Transverse colon (tissue), 4 donors: Measurements from ENCODE around the gene ACSL1. TPM values are rescaled to one million over a fixed set of nuclear protein-coding genes. Genes with fewer than 3 reads are reported as not detected.
A peak's percentile ranks its signal among the peaks of the same experiment; 100 is the strongest.
"Not testable (repeated sequence)": the region's sequence is repeated elsewhere in the genome, so short reads cannot be mapped to it uniquely, and the experiment has no call there.

Experiments
- DNase-seq: peaks from one replicate; pipeline ENCODE4 v3.0.0-alpha.2; 2019
- H3K27ac ChIP-seq, 4 donors: fragments of 200-600 bp; sonication (generic); 2 replicates each; pipeline ENCODE4 v1.5.1; 2016 to 2018; ENCODE audit warnings: inconsistent platforms in 4 of 4
- H3K27me3 ChIP-seq: fragments of 200-600 bp; sonication (generic); 2 replicates; pipeline ENCODE4 v1.5.1; 2017; ENCODE audit warnings: inconsistent platforms
- H3K36me3 ChIP-seq, 4 donors: fragments of 200-600 bp; sonication (generic); 2 replicates each; pipeline ENCODE4 v1.5.1; 2017 to 2019; ENCODE audit warnings: inconsistent platforms in 4 of 4
- H3K4me1 ChIP-seq, 4 donors: fragments of 200-600 bp; sonication (generic); 2 replicates each; pipeline ENCODE4 v1.5.1; 2017 to 2020; ENCODE audit warnings: inconsistent platforms in 4 of 4
- H3K4me3 ChIP-seq, 4 donors: fragments of 200-600 bp; sonication (generic); 1 replicate in 1 of 4; 2 replicates in 3 of 4; pipeline versions ENCODE4 v1.5.1 to v1.6.1; 2017 to 2019; ENCODE audit warnings: inconsistent platforms in 4 of 4
- H3K9me3 ChIP-seq, 2 donors: fragments of 200-600 bp; sonication (generic); 2 replicates each; pipeline ENCODE4 v1.5.1; 2017 to 2019; ENCODE audit warnings: inconsistent platforms in 2 of 2
- EP300 ChIP-seq: sonication (generic); formaldehyde crosslinking; IDR thresholded peaks from one replicate; pipeline ENCODE4 v1.6.1; 2017; ENCODE audit warnings: antibody characterized with exemption, low read depth
- POLR2A ChIP-seq: fragments of 450-650 bp; IDR thresholded peaks from one replicate; pipeline ENCODE4 v1.6.1; 2016; ENCODE audit warnings: antibody characterized with exemption, mild to moderate bottlenecking, moderate library complexity
- POLR2AphosphoS5 ChIP-seq, 3 donors: sonication (generic); formaldehyde crosslinking; IDR thresholded peaks; one replicate each; pipeline ENCODE4 v1.6.1; 2016; ENCODE audit warnings: antibody characterized with exemption in 3 of 3
- WGBS, 2 donors: methylation state at CpG; one replicate each; pipeline ENCODE4 v1.1.5; 2018; ENCODE audit warnings: low coverage in 1 of 2; 5-methylcytosine and 5-hydroxymethylcytosine counted together
- in situ Hi-C, 4 donors: fragments of 200-750 bp; cut with MboI; loops; one replicate each; pipeline versions ENCODE4 v1.15.0 to v1.15.1; 2017; ENCODE audit warnings: low sequenced_read_pairs in 3 of 4, low pct_ligation_motif_present in 1 of 4, low pct_unique_long_range_greater_than_20kb in 1 of 4
- intact Hi-C: fragments of 100-400 bp; cut with DNase I; formaldehyde crosslinking; loops from one replicate; pipeline ENCODE4 v1.15.1; 2023; ENCODE audit warnings: low total_unique reads
- total RNA-seq, 4 donors: library from RNA; depleted of rRNA; stranded (reverse); fragments of >200 nt; gene quantifications; one replicate each; pipeline ENCODE4 v1.1.0, GENCODE V29; 2016
- TF ChIP-seq, protein P1 (sequence below), 5 experiments: fragments of 200-600 bp in 3 of 5; fragments of 450-650 bp in 2 of 5; sonication (generic) in 3 of 5; IDR thresholded peaks; 1 replicate in 2 of 5; 2 replicates in 3 of 5; pipeline ENCODE4 v1.5.1; 2016 to 2017; ENCODE audit warnings: antibody characterized with exemption in 5 of 5, inconsistent platforms in 3 of 5, mild to moderate bottlenecking in 2 of 5, moderate library complexity in 1 of 5

Gene ACSL1
- total RNA-seq, 4 donors from 2014 or later, result 20.6 to 50.0 (median 40.0) TPM

DNA sequence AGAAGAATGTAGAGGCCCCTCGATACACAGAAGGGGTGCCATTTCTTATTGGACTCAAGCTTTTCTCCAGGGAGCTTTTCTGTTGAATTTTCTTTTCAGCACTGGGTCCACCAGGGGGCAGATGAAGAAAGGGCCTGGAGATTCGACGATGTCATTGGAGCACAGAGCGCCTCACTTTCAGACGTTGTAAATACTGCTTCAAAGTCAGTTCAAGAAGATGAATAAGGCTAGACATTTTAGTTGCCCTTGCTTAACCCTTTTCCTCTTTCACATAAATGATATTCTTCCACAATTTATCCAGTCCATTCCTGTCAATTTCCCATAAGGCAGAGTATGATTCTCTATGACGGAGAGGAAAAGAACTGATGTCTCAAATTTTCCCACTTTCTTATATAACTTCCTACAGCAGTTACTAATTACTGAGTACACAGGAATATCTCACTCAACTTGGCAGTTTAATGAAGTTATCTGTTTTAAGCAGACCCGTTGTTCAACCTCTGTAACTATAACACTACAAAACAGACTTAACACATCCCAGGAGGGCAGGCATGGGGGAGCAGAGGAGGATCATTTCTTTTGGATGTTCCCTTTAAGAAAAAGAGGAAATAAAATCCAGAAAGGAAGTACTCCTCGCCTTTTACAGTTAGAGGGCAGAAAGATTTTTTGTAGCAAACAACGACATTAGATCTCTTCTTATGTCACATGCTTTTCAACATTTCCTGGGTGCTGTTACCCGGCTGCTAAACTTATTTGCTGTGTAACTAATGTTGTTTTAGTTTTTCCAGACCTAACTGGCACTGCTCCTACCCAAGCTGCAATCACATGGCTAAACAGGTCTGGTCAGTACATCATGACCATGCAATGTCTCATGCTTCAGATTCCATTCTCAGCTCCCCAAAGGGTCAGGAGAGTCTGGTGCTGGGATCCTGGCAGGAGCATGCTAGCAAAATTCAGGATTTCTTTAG is 79.7 kb downstream of the ACSL1 start:
- TF ChIP-seq POLR2AphosphoS5 (IDR thresholded peaks at IDR 0.05) (peak in 2 of 3 donors; percentile 12 to 40), EP300 (no peak)
- TF ChIP-seq, protein P1, sequence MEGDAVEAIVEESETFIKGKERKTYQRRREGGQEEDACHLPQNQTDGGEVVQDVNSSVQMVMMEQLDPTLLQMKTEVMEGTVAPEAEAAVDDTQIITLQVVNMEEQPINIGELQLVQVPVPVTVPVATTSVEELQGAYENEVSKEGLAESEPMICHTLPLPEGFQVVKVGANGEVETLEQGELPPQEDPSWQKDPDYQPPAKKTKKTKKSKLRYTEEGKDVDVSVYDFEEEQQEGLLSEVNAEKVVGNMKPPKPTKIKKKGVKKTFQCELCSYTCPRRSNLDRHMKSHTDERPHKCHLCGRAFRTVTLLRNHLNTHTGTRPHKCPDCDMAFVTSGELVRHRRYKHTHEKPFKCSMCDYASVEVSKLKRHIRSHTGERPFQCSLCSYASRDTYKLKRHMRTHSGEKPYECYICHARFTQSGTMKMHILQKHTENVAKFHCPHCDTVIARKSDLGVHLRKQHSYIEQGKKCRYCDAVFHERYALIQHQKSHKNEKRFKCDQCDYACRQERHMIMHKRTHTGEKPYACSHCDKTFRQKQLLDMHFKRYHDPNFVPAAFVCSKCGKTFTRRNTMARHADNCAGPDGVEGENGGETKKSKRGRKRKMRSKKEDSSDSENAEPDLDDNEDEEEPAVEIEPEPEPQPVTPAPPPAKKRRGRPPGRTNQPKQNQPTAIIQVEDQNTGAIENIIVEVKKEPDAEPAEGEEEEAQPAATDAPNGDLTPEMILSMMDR (IDR thresholded peaks at IDR 0.05), result peak; percentile 73 to 82 (median 78)
- 6 to 13% methylated on average over 8 to 10 of the region's 10 CpGs for WGBS, 2 donors
- H3K4me3 ChIP-seq, result no peak overlapping the region
- intact Hi-C loops (loop anchor here (5.0 to 10.0 kb wide), 2 partner anchors 236 to 389 kb away; no protein-coding TSS in a partner anchor), in situ Hi-C loops (loop anchor here in 2 of 4 donors (10.0 to 25.0 kb wide), 2 partner anchors 241 to 259 kb away; no protein-coding TSS in a partner anchor)
- H3K36me3 ChIP-seq, result no peaks in the 10 kb centered on the region
- peak overlapping the region; percentile 64 to 81 (median 76) for H3K27ac ChIP-seq
- H3K27me3 ChIP-seq, result no peaks in the 10 kb centered on the region
- peaks cover 15 to 35% (median 22%) of the 10 kb centered on the region in 4 donors for H3K4me1 ChIP-seq
- H3K9me3 ChIP-seq, result no peaks in the 10 kb centered on the region
- DNase-seq, result peak; percentile 78

DNA sequence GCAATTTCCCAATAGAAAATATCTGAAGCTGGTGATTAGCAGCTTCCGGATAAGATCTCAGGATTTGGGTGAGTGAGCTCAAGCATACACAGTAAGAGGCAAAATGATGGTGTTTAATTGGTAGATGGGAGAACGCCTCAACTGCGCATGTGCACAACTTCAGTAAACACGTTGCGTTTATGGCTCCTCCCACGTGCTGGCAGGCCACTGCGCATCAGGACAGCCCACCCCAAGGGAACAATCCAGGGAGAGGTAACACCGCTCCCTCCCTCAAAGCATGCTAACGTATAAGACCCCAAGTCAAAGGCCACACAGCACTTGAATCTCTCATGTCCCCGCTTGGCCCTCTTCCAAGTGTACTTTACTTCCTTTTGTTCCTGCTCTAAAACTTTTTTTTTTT is 81.5 kb downstream of the ACSL1 start:
- no peak for TF ChIP-seq POLR2A
- Histone ChIP-seq H3K4me3 (no peak overlapping the region), H3K36me3 (no peaks in the 10 kb centered on the region), H3K27me3 (no peaks in the 10 kb centered on the region), H3K4me1 (peaks cover 15 to 35% (median 22%) of the 10 kb centered on the region in 4 donors), H3K9me3 (no peaks in the 10 kb centered on the region), H3K27ac (no peak overlapping the region)
- DNase-seq, result no peak
- intact Hi-C loops (loop anchor here (10.0 kb wide), 1 partner anchor 391 kb away; no protein-coding TSS in a partner anchor), in situ Hi-C loops (loop anchor here in 2 of 4 donors (10.0 to 25.0 kb wide), 2 partner anchors 243 to 261 kb away; no protein-coding TSS in a partner anchor)
- WGBS, 2 donors, result 88 to 100% methylated on average over 1 to 10 of the region's 10 CpGs

DNA sequence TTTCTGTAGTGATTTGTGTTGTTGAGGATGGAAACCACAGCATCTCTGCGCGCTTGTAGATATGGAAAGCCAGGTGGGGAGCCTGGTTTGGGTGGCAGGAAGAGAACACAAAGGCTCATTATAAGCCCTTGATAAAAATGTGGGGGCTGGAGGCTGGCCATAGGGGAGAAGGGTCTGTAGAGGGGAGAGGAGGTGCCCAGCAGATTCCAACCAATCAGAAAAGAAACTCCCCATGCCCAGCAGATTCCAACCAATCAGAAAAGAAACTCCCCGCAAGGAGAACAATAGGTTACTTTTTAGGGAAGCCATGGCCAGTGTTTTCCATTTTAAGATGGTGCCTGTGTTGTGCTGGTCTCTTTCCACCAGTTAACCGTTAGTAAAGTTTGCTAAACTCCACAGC is 82.1 kb downstream of the ACSL1 start:
- Histone ChIP-seq H3K4me1 (peaks cover 15 to 31% (median 22%) of the 10 kb centered on the region in 4 donors), H3K9me3 (no peaks in the 10 kb centered on the region), H3K36me3 (no peaks in the 10 kb centered on the region), H3K27me3 (no peaks in the 10 kb centered on the region), H3K4me3 (no peak overlapping the region), H3K27ac (no peak overlapping the region)
- DNase-seq, result no peak
- 93 to 100% methylated on average over 4 of the region's 4 CpGs for whole genome bisulfite sequencing, 2 donors
- in situ Hi-C loops (loop anchor here in 2 of 4 donors (10.0 to 25.0 kb wide), 2 partner anchors 244 to 261 kb away; no protein-coding TSS in a partner anchor), intact Hi-C loops (loop anchor here (10.0 kb wide), 1 partner anchor 391 kb away; no protein-coding TSS in a partner anchor)
- TF ChIP-seq, protein P1 (IDR thresholded peaks at IDR 0.05), result no peak
- TF ChIP-seq POLR2A, result no peak
- TF ChIP-seq POLR2AphosphoS5 (IDR thresholded peaks at IDR 0.05), result no peak
- TF ChIP-seq EP300, result no peak

DNA sequence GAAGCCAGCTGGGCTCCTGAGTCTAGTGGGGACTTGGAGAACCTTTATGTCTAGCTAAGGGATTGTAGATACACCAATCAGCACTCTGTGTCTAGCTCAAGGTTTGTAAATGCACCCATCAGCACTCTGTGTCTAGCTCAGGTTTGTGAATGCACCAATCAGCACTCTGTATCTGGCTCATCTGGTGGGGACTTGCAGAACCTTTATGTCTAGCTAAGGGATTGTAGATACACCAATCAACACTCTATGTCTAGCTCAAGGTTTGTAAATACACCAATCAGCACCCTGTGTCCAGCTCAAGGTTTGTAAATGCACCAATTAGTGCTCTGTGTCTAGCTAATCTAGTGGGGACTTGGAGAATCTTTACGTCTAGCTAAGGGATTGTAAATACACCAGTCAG is 84.1 kb downstream of the ACSL1 start:
- not testable (repeated sequence) for H3K27ac ChIP-seq, H3K4me3 ChIP-seq, DNase-seq, H3K9me3 ChIP-seq, H3K27me3 ChIP-seq, H3K36me3 ChIP-seq
- in situ Hi-C loops (loop anchor here in 2 of 4 donors (10.0 to 25.0 kb wide), 2 partner anchors 246 to 263 kb away; no protein-coding TSS in a partner anchor), intact Hi-C loops (loop anchor here (10.0 kb wide), 1 partner anchor 393 kb away; no protein-coding TSS in a partner anchor)
- 56 to 86% methylated on average over 1 of the region's 1 CpG for WGBS, 2 donors
- peaks cover 8 to 11% (median 9%) of the 10 kb centered on the region in 4 donors for H3K4me1 ChIP-seq

DNA sequence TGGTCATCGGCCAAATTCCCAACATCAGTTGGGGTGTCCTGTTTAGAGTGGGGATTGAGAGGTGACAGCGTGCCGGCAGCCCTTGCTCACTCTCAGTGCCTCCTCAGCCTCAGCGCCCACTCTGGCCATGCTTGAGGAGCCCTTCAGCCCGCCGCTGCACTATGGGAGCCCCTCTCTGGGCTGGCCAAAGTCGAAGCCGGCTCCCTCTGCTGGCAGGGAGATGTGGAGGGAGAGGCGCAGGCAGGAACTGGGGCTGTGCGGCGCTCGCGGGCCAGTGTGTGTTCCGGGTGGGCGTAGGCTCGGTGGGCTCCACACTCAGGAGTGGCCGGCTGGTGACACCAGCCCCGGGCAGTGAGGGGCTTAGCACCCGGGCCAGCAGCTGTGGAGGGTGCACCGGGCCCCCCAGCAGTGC is 84.8 kb downstream of the ACSL1 start:
- no peaks in the 10 kb centered on the region for H3K36me3 ChIP-seq
- WGBS, 2 donors, result 97% methylated on average over 20 of the region's 20 CpGs; no CpG with 5 or more reads in 1 of the 2 donors
- in situ Hi-C loops, result loop anchor here in 2 of 4 donors (10.0 to 25.0 kb wide), 2 partner anchors 246 to 264 kb away; no protein-coding TSS in a partner anchor
- no peaks in the 10 kb centered on the region for H3K9me3 ChIP-seq
- intact Hi-C loops, result loop anchor here (10.0 kb wide), 1 partner anchor 394 kb away; no protein-coding TSS in a partner anchor
- TF ChIP-seq EP300, result no peak
- no peak for TF ChIP-seq POLR2AphosphoS5 (IDR thresholded peaks at IDR 0.05)
- no peak for TF ChIP-seq POLR2A
- TF ChIP-seq, protein P1 (IDR thresholded peaks at IDR 0.05), result no peak
- H3K27ac ChIP-seq, result no peak overlapping the region
- no peaks in the 10 kb centered on the region for H3K27me3 ChIP-seq
- DNase-seq, result no peak
- H3K4me1 ChIP-seq, result peaks cover 1 to 5% (median 2%) of the 10 kb centered on the region in 4 donors
- H3K4me3 ChIP-seq, result no peak overlapping the region

DNA sequence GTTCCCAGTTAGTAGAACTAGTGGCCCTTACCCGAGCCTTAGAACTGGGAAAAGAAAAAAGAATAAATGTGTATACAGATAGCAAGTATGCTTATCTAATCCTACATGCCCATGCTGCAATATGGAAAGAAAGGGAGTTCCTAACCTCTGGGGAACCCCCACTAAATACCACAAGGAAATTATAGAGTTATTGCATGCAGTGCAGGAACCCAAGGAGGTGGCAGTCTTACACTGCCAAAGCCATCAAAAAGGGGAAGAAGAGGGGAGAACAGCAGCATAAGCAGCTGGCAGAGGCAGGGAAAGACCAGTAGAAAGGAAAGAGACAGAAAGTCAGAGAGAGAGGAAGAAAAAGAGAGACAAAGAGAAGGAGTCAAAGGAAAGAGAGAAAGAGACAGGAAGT is 86.2 kb downstream of the ACSL1 start:
- H3K27me3 ChIP-seq, DNase-seq, H3K4me1 ChIP-seq, H3K27ac ChIP-seq, H3K9me3 ChIP-seq, intact Hi-C loops, H3K4me3 ChIP-seq, H3K36me3 ChIP-seq: not testable (repeated sequence)
- WGBS, 2 donors, result 72% methylated on average over 1 of the region's 1 CpG; no CpG with 5 or more reads in 1 of the 2 donors
- in situ Hi-C loops, result loop anchor here in 1 of 4 donors (25.0 kb wide), 1 partner anchor 248 kb away; no protein-coding TSS in a partner anchor
